Left lobe of liver (tissue), 2 donors: ENCODE measurements around the gene SV2C. TPM values are rescaled to one million over a fixed set of nuclear protein-coding genes. Genes with fewer than 3 reads are reported as not detected.
A peak's percentile ranks its signal among the peaks of the same experiment; 100 is the strongest.
"Not testable (repeated sequence)": the region's sequence is repeated elsewhere in the genome, so short reads cannot be mapped to it uniquely, and the experiment has no call there.

Source experiments
- ATAC-seq: fragments of 200-7000 bp; cut with Tn5 transposase; one replicate; pipeline ENCODE4 v1.9.1; 2020; ENCODE audit warnings: mild to moderate bottlenecking, moderate library complexity
- DNase-seq: peaks from one replicate; pipeline ENCODE4 v3.0.0-alpha.2; 2020; ENCODE audit warnings: low spot score
- total RNA-seq: library from RNA; stranded (reverse); gene quantifications from one replicate; pipeline ENCODE4 v1.2.1, GENCODE V29; 2021
- donor health status: DM: no; HTN: no; CAD: no; lungs with moderate emphysema.
- donor health status: DM: no; HTN: yes; CAD: no.

Gene SV2C
- total RNA-seq, 1 donor from 2014 or later, result not detected

DNA sequence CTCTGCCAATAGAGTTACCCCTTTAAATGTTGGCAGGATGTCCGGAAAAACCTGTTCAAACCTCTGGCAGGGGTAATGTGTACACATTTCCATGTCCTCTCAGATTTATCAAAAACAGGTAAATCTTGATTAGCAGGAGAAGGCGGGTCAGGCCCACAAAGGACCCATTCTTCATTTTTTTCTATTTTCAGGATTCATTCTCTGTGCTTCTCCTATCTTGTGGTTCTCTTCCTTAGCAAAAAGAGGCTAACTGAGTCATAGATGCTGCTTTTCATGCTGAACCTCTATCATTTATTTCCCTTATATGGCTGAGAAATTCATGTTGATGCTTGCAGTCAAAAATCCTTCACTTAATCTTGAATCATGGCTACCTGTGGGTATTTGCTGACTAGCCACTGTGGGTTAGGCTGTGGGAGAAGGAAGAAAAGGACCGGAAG lies 207.2 kb downstream of the SV2C start:
- no peak for DNase-seq

DNA sequence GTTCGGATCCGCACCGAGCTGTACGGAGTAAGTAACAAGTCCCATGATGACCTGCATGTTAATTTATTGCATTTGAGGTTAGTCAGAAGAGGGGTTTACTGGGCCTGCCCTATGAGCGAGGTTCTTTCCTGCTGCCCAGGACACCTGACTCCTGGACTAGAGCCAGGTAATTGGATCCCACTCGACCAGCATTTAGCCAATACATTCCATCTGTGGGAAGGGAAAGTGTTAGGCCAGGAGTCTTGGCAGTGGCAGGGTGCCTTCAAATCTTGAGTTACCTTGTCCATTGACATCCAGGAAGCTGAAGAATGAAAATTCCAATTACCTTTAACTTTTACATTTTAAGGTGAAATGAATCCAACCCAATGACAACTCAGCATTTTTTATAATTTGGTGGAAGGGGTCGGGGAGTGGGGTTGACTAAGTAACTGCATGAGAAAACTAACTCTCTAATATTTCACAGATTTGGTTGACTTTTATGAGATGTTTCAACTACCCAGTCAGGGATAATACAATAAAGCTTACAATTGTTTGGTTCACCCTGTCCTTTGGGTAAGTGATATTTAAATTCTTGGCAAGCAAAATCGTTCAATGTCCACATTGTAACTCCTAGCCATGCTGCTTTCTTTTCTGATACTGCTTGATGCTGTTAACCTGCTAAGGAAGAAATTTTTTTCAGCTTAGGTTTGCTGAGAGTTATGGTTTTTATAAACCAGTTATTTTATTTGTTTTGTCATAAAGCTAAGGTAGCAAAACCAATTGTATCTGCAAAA lies 208.3 kb downstream of the SV2C start:
- peak; percentile 9 for ATAC-seq
- DNase-seq, result no peak

More for the DNA sequence above, 207.2 kb downstream of the SV2C start:
- peak; percentile 66 for ATAC-seq

DNA sequence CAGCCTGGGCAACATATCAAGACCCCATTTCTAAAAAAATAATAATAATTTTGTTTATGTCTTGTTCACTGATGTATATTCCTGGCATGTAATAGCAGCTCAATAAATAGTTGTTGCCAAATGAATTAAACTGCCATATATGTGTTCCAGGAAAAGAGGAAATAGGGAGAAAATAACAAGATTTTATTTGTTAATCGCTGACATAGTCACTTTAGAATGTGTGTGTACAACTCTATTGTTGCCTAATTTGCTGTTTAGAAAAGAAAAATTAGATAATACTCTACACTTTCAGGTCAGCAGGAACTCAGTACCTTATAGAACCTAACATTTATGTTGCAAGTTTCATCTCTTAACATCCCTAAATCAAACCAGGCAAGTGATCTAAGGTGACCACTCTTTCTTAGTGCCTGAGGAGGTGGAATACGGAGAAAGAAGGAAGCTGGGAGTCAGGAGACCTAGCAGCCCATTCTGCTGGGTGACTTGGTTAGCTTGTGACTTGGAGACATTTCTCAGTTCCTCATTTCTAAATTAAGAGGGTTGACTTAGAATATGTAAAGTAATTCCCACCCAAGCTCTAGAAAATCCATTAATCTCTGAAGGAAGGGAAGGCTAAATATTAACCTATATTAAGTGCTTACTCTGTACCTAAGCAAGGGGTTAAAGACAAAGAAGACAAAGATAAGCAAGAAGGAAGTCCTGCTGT lies 209.6 kb downstream of the SV2C start:
- ATAC-seq (peak; percentile 19), DNase-seq (no peak)

DNA sequence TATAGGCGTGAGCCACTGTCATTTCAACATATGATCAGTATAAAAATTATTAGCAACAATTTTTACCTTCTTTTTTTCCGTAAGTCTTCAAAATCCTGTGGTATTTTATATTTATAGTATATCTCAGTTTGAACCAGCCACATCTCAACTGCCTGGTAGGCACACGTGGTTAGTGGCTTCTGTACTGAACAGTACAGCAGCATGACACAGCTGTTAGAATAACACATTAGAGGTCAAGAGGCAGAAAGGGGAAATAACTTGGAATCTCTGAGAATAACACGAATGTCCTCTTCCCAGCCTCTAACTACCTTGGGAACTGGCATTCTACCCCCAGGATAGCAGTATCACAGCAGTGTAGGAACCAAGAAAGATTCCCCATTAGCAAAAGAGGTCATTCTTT lies 211.4 kb downstream of the SV2C start:
- DNase-seq, result no peak
- no peak for ATAC-seq

DNA sequence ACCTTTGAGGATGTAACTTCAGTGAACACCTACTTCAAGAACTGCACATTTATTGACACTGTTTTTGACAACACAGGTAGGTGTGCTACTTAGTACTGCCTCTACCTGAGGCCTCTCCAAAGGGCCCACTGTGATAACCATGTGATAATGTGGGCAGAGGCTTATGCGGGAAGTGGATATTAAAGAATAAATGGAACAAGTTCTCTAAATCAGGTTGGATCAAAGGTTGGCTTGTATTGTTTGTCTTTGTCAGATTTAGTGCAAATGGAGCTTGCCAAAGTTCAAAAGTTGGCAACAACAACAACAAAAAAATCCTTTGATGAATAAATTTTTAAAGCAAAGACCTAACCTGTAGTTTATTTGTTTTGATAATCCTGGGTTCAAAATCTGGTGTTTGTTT lies 215.7 kb downstream of the SV2C start:
- DNase-seq (peak; percentile 53), ATAC-seq (peak; percentile 70)

DNA sequence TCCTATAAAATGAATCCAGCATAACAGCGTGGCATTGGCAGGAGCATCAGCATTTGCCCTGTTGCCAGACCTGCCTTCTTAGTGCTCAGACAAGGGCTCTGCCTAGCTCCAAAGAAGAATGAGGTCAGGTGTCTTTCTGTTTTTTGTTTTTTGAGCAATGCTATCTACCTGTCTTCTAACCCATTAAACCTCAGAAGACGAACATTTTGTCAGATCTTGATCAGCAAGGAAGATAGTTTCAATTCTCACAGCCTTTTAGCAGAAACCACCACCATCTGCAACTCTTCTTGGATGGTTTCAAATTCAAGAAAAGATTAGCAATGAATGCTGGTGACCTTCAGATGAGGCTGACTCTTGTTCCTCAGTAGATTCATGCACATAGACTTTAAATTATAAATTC lies 216.4 kb downstream of the SV2C start:
- ATAC-seq (no peak), DNase-seq (no peak)

DNA sequence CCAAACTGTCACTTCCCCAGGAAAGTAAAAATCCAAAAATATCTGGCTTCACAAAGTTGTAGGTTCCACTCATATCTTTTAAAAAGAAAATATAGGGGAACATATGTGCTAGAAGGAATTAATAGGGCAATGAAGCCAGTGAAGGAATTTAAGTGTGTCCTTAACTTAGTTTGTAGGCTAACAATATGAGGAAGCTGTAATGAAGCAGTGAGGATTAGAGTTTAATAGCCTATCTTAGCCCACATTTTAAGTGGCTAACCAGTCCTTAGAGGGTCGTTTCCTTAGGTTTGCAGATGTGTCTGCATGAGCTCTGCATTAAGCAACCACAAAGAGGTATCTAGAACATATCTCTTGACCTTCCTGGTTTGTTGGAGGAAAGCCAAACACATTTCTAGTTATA lies 218.7 kb downstream of the SV2C start:
- not testable (repeated sequence) for DNase-seq, ATAC-seq

DNA sequence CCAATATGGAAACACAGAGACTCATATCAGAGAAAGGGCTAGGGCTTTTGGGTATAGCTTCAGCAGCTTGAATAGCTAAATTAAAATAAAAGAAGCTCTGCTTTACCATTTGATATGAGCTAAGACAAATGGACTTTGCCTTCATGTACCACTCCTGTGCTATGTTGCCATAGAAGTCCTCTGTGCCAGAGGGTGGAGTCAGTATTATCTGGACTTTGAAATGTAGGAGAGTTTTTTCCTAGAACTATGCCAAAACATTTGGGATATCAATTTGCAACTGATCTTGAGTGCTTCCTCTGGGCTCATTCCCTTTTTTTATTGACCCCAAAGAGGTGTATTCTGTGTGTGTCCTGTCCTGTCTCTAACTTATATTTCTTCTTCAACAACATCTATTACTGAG lies 219.5 kb downstream of the SV2C start:
- ATAC-seq, result peak; percentile 73
- DNase-seq, result not testable (repeated sequence)

DNA sequence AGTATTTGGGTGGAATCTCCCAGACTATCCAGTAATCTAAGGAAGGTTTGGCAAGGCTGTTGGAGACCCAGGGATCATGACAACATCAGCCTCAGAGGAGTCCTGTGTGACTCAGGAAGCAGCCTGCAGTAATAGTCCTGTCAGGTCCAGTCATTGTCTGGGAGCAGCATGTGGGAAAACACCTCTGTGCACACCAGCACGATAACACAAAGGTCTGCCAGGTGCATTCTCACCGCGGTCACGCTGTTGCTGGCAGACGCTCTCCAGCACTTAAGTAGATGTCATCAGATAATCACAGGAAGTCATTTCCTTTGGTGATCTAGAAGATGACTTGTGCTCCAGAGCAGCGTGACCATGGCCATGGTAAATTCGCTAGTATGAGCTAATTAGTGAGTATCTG lies 220.7 kb downstream of the SV2C start:
- ATAC-seq, result peak; percentile 70

DNA sequence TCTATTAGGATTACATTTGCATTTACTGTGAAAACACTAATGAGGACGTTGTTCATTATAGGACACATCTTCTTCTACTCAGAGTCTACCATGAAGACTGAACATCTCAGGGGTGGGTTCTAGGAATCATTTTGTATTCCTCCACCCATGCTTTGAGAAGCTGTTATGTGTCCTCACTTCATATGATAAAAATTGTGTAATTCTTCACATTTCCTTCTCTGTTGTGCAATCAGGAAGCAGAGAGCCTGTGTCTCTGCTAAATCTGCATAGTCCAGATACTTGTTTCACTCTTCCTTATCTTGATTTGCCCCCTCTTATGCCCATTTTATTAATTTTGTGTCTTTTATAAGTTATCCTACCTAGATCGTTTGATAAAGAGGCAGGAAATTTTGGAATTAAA lies 222.1 kb downstream of the SV2C start:
- peak; percentile 24 for ATAC-seq
- DNase-seq, result no peak

More for the DNA sequence above, 220.7 kb downstream of the SV2C start:
- DNase-seq, result peak; percentile 73

DNA sequence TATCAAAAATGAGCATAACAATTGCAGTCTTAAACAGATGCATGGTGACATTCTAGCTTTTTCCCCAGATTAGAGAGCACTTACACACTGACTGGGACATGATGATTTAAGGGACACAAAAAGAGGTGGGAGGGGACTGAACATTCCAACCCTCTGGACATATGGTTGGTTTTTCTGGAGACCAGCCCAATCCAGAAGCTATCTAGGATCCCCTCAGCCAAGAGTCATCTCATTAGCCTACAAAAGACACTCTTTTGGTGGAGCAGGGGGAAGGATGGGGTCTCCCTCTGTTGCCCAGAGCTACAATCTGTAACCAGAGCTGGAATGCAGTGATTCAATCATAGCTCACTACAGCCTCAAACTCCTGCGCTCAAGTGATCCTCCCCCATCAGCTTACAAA lies 222.6 kb downstream of the SV2C start:
- DNase-seq (no peak), ATAC-seq (no peak)

DNA sequence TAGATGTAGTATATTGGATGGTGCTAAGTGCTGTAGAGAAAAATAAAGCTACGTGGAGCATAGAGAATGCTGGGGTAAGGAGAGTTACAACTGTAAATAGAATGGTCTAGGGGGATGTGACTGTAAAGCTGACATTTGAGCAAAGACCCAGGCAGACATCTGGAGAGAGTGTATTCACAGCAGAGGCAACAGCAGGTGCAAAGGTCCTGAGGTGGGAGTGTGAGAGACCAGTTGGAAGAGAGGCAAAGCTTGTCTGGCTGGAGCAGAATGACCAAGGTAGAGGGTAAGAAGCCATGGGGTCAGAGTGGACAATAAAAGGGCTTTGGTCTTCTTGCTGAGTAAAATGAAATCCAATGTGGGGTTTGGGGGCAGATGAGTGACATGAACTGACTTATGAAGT lies 227.0 kb downstream of the SV2C start:
- no peak for ATAC-seq
- DNase-seq, result no peak

DNA sequence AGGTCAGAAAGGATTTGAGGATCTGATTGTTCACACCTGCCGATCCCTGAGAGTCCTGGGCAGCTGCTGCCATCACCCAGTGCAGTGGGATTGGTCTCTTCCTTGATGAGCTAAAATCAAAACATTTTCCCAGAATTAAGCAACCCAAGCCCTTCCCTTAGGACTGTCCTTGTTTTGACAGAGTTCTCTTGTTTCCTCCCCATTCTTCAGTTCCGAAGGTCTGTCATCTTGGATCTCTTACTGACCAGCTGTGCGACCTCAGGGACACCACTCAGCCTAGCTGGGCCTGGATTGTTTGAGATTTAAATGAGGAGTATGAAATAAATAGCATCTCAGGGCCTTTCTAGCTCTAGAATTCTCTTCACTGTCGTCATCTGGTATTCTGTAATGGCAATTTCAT lies 229.6 kb downstream of the SV2C start:
- ATAC-seq (no peak), DNase-seq (no peak)

DNA sequence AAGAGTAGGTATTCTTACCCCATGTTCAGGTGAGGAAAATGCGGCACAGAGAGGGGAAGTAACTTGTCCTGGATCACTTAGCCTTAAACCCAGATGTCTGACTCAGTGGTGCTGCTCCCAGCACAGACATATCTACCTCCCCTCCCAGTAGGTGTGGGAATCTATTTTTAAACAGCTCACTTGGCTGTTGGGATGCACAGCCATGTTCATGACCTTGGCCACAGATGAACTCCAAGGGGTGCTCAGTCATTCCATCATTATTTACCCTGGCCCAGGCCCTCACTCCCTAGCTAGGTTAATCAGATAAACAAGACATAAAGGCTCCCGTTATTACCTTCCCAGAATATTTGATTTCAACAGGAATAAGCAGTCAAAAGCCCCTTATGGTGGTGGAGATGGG lies 231.5 kb downstream of the SV2C start:
- peak; percentile 19 for ATAC-seq
- no peak for DNase-seq

DNA sequence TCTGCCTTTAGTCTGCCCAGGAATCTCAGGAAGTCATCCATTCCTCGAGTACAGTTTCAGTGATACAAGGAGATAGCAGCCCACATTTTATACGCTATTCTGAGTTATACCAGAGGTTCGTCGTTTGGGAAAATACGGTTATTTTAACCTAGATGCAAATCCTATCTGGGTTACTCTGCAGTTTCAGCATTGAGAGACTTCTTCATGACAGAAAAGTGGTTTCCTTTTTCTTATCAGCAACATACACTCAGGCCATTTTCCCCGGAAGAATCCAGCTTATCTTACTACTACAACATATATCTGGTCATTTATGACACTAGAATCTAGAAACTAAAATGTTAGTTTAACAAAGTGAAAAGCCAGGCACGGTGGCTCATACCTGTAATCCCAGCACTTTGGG lies 236.5 kb downstream of the SV2C start:
- ATAC-seq, result no peak
- DNase-seq, result no peak

DNA sequence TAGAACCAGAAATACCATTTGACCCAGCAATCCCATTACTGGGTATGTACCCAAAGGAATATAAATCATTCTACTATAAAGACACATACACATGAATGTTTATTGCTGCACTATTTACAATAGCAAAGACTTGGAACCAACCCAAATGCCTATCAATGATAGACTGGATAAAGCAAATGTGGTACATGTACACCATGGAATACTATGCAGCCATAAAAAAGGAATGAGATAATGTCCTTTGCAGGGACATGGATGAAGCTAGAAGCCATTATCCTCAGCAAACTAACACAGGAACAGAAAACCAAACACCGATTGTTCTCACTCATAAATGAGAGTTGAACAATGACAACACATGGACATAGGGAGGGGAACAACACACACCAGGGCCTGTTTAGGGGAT lies 240.3 kb downstream of the SV2C start:
- DNase-seq, ATAC-seq: not testable (repeated sequence)

DNA sequence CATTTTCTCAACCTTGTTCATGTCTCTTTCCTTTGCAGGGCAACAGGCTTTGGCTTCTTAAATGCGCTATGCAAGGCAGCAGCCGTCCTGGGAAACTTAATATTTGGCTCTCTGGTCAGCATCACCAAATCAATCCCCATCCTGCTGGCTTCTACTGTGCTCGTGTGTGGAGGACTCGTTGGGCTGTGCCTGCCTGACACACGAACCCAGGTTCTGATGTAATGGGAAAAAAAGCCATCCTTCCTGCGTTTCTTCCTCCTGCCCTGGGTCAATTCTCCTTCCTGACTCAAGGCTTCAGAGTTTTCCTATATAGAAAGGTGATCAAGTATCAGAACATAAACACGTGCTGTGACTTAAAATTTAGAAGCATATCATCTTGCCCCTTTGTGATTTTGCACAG lies 242.1 kb downstream of the SV2C start:
- DNase-seq (no peak), ATAC-seq (peak; percentile 37)

DNA sequence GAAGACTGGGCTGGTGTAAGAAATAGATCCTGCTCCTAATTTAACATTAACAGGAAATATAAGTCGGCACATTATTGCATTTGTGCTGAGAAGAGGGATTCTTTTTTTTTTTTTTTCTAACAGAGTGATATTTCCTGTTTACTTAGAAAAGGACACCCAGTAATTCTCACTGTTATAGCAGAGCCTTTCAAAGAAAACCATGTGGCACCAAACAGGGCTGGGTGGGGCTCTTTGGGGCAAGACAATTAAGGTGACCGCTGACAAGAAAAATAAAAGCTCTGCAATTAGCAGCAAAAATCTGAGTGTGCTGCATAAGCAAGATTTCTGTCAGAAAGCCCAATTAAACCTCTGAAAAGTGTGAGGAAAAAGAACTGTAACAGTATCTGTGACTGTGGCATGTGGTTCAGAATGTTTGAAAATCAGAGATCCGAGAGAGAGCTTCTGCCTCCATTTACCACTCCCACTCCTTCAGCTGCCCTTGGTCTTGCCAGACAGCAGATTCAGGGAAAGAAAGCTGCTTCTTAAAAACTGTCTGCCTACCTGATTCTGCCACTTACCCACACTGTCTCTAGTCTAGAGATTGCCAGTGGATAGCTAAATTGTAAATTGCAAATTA lies 242.8 kb downstream of the SV2C start:
- ATAC-seq (peak; percentile 46), DNase-seq (no peak)

DNA sequence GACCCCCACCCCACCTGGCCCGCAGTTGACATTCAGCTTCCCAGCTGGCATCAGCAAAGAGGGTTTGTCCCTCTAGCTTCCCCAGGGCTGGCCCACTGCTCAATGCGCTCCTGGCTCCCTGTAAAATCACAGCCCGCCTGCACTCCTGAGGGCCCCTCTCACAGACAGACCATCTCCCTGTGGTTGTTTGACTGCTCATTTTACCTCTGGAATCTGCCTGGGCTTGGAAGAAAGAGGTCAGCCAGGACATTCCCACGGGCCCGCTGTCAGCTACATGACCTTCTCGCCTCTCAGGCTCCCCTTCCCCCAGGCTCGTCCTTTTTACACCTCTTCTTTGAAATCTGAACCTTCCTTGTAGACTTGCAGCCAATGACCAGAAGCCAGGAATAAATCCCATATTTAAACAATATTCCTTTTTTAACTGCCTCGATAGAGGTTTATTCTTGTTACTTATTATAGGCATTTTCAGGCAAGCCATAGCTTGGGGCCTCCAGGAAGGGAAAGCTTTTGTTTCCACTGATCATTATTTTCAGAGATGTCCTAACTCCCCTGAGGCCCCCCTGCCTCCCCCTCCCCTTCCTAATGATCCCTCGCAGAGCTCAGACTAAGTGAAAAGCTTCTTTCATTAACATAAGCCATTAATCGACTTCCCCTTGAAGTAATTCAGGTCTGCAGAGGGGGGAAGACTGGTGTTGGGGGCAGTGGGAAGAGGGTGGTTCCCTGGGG lies 243.6 kb downstream of the SV2C start:
- no peak for DNase-seq
- ATAC-seq, result no peak

DNA sequence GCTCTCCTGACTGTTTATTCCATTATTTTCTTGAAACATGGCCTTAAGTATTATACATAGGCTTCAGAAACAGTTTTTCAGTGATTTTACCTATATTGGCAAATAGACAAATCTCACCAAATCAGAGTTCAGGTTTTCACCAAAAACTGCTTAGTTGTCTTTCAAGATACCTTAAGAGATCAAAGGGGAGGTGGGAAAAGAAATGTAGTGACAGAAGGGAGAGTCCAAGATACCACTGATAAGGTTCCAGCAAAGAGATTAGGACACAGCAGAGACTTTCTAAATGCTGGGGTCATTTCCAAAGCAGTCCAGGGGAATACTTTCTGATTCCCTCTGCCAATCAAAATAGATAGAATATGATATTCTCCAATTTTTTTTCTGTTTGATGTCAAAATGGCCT lies 246.2 kb downstream of the SV2C start:
- DNase-seq, result no peak

DNA sequence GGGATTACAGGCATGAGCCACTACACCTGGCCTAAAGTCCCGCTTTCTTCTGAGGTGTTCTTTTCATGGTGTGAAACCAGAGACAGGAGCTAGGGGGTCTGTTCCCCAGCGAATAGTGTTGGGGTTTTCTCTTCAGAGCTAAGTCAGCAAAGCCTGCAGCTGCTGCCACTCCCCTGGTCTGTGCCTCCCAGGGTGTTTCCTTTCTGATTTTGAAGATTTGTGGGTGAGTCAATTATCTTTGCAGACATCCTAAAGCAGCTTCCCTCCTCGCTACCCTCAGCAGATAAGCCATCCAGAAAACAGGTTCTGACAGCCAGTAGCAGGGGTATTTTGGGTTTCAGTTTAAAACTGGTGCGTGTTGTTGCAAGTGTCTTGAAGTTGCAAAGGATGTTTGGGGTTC lies 247.9 kb downstream of the SV2C start:
- no peak for ATAC-seq

More for the DNA sequence above, 246.2 kb downstream of the SV2C start:
- ATAC-seq, result no peak

More for the DNA sequence above, 247.9 kb downstream of the SV2C start:
- DNase-seq, result no peak
